GM18867 (cell line): Measurements from ENCODE around the gene FRAS1.
A peak's percentile ranks its signal among the peaks of the same experiment; 100 is the strongest.
"Not testable (repeated sequence)": the region's sequence is repeated elsewhere in the genome, so short reads cannot be mapped to it uniquely, and the experiment has no call there.

Experiments
- ATAC-seq: cut with Tn5 transposase; IDR thresholded peaks from one replicate; pipeline ENCODE4 v1.9.1; 2021; ENCODE audit warnings: mild to moderate bottlenecking, moderate library complexity; ENCODE audit not compliant: unreplicated experiment

FRAS1 gene

GRCh38 chr4:78057135-78057599 is at the start of gene FRAS1:
TSS of gene FRAS1 (plus strand) at chr4:78057323. CDS start at chr4:78058010, 687 bp downstream.
- no peak for ATAC-seq

GRCh38 chr4:78011003-78011402 is 46.1 kb upstream of the FRAS1 start:
- not testable (repeated sequence) for ATAC-seq

GRCh38 chr4:78014889-78015886 is 41.9 kb upstream of the FRAS1 start:
- ATAC-seq: no peak

- ATAC-seq: no peak
These were observed 38.7 kb upstream of the FRAS1 start for GRCh38 chr4:78018271-78019049.

GRCh38 chr4:78019414-78019813 is 37.7 kb upstream of the FRAS1 start:
- ATAC-seq: no peak

- no peak for ATAC-seq
These were observed 36.4 kb upstream of the FRAS1 start for GRCh38 chr4:78020677-78021076.

- no peak for ATAC-seq
These were observed 34.6 kb upstream of the FRAS1 start for GRCh38 chr4:78022517-78022916.

- ATAC-seq: no peak
These were observed 33.0 kb upstream of the FRAS1 start for GRCh38 chr4:78024085-78024484.

- ATAC-seq: no peak
These were observed 32.5 kb upstream of the FRAS1 start for GRCh38 chr4:78024576-78025091.

- no peak for ATAC-seq
These were observed 25.6 kb upstream of the FRAS1 start for GRCh38 chr4:78031417-78031950.

- ATAC-seq: no peak
These were observed 24.7 kb upstream of the FRAS1 start for GRCh38 chr4:78032446-78032845.

GRCh38 chr4:78032929-78033328 is 24.2 kb upstream of the FRAS1 start:
- ATAC-seq: no peak

- no peak for ATAC-seq
These were observed 23.3 kb upstream of the FRAS1 start for GRCh38 chr4:78033861-78034260.

- ATAC-seq: no peak
These were observed 18.4 kb upstream of the FRAS1 start for GRCh38 chr4:78038704-78039103.

- ATAC-seq: no peak
These were observed 17.4 kb upstream of the FRAS1 start for GRCh38 chr4:78039678-78040077.

- ATAC-seq: no peak
These were observed 16.7 kb upstream of the FRAS1 start for GRCh38 chr4:78040431-78040830.

GRCh38 chr4:78047366-78047765 is 9.8 kb upstream of the FRAS1 start:
- no peak for ATAC-seq

- ATAC-seq: peak; percentile 55
These were observed 626 bp upstream of the FRAS1 start for GRCh38 chr4:78056265-78057129.

GRCh38 chr4:78057600-78058550 is 752 bp downstream of the FRAS1 start:
- no peak for ATAC-seq
